GM18505 (cell line): ENCODE measurements around the gene MARCHF11.

Experiments used
- ATAC-seq: cut with Tn5 transposase; IDR thresholded peaks from one replicate; pipeline ENCODE4 v1.9.1; 2021; ENCODE audit not compliant: unreplicated experiment
- POLR2A ChIP-seq: IDR thresholded peaks from 4 replicates; pipeline ENCODE4 v1.6.1; 2011; ENCODE audit warnings: borderline replicate concordance; ENCODE audit not compliant: insufficient read depth, insufficient read length; ENCODE audit errors: extremely low read depth

The MARCHF11 gene

GRCh38 chr5:16017720-16018119 lies 161.9 kb downstream of the MARCHF11 start:
- ATAC-seq, result no peak
- TF ChIP-seq POLR2A, result no peak
